Neural cell (in vitro differentiated cells): ENCODE measurements around the gene UNC119B. TPM values are rescaled to one million over a fixed set of nuclear protein-coding genes. Genes with fewer than 3 reads are reported as not detected.

Experiments used
- H2AFZ ChIP-seq: fragments of 200-600, 300-800 bp; sonication (generic), shearing (Covaris generic); 2 replicates; pipeline ENCODE4 v1.6.0; 2014; ENCODE audit warnings: low read depth, mild to moderate bottlenecking, antibody characterized with exemption, low read length, moderate library complexity
- H3F3A ChIP-seq: fragments of 200-600 bp; shearing (Covaris generic); 2 replicates; pipeline ENCODE4 v1.6.1; 2016; ENCODE audit warnings: mild to moderate bottlenecking, moderate library complexity, mixed read lengths, antibody characterized with exemption, low read length; ENCODE audit not compliant: insufficient read depth, poor library complexity, severe bottlenecking
- H3K27ac ChIP-seq: fragments of 200-600, 300-800 bp; sonication (generic), shearing (Covaris generic); 2 replicates; pipeline ENCODE4 v1.5.1; 2014; ENCODE audit warnings: mild to moderate bottlenecking, low read length, moderate library complexity
- H3K27me3 ChIP-seq: fragments of 300-800, 200-600 bp; sonication (generic), shearing (Covaris generic); 2 replicates; pipeline ENCODE4 v1.6.0; 2014; ENCODE audit warnings: mild to moderate bottlenecking, low read depth, low read length, moderate library complexity; ENCODE audit not compliant: insufficient read depth
- H3K36me3 ChIP-seq: fragments of 300-800, 200-600 bp; sonication (generic), shearing (Covaris generic); 2 replicates; pipeline ENCODE4 v1.5.1; 2014; ENCODE audit warnings: mild to moderate bottlenecking, antibody characterized with exemption, low read length, moderate library complexity; ENCODE audit not compliant: insufficient read depth
- H3K4me2 ChIP-seq: fragments of 300-800, 200-600 bp; sonication (generic), shearing (Covaris generic); 2 replicates; pipeline ENCODE4 v1.6.0; 2014; ENCODE audit warnings: mild to moderate bottlenecking, low read length
- H3K4me3 ChIP-seq: fragments of 300-800, 200-600 bp; sonication (generic), shearing (Covaris generic); 2 replicates; pipeline ENCODE4 v1.5.1; 2014; ENCODE audit warnings: mild to moderate bottlenecking, low read length, moderate library complexity
- H3K79me2 ChIP-seq: fragments of 200-600 bp; shearing (Covaris generic); replicated peaks from 2 replicates; pipeline ENCODE4 v1.6.0; 2014; ENCODE audit warnings: mild to moderate bottlenecking, low read length, moderate library complexity; ENCODE audit not compliant: insufficient read depth
- H3K9ac ChIP-seq: fragments of 300-800, 200-600 bp; sonication (generic), shearing (Covaris generic); 2 replicates; pipeline ENCODE4 v1.6.1; 2016; ENCODE audit warnings: mild to moderate bottlenecking, low read length, mixed read lengths
- H3K9me2 ChIP-seq: fragments of 200-600 bp; shearing (Covaris generic); 2 replicates; pipeline ENCODE4 v1.6.1; 2016; ENCODE audit warnings: mild to moderate bottlenecking, low read length, mixed read lengths; ENCODE audit not compliant: insufficient read depth
- H3K9me3 ChIP-seq: fragments of 200-600, 300-800 bp; sonication (generic), shearing (Covaris generic); 2 replicates; pipeline ENCODE4 v1.6.1; 2016; ENCODE audit warnings: mild to moderate bottlenecking, mixed run types, low read length, moderate library complexity, mixed read lengths
- H4K20me1 ChIP-seq: fragments of 200-600 bp; shearing (Covaris generic); 2 replicates; pipeline ENCODE4 v1.6.1; 2016; ENCODE audit warnings: mild to moderate bottlenecking, mixed run types; ENCODE audit not compliant: insufficient read depth
- EP300 ChIP-seq: fragments of 450-650 bp; conservative IDR thresholded peaks from 2 replicates; pipeline ENCODE4 v1.6.1; 2014; ENCODE audit warnings: antibody characterized with exemption, mild to moderate bottlenecking, moderate library complexity; ENCODE audit not compliant: poor library complexity, severe bottlenecking
- EZH2 ChIP-seq: fragments of 200-600, 300-800 bp; shearing (Covaris generic), sonication (generic); IDR thresholded peaks from 2 replicates; pipeline ENCODE4 v1.6.1; 2014; ENCODE audit warnings: antibody characterized with exemption, low read length, borderline replicate concordance, mild to moderate bottlenecking; ENCODE audit not compliant: insufficient read depth, poor library complexity, severe bottlenecking
- MXI1 ChIP-seq: fragments of 450-650 bp; conservative IDR thresholded peaks from 2 replicates; pipeline ENCODE4 v1.6.1; 2014; ENCODE audit warnings: antibody characterized with exemption, mild to moderate bottlenecking; ENCODE audit not compliant: poor library complexity, severe bottlenecking
- POLR2AphosphoS5 ChIP-seq: IDR thresholded peaks from 2 replicates; pipeline ENCODE4 v1.6.1; 2012
- RAD21 ChIP-seq: fragments of 450-650 bp; conservative IDR thresholded peaks from 2 replicates; pipeline ENCODE4 v1.6.1; 2014; ENCODE audit warnings: antibody characterized with exemption, mild to moderate bottlenecking, moderate library complexity
- SMC3 ChIP-seq: fragments of 450-650 bp; conservative IDR thresholded peaks from 2 replicates; pipeline ENCODE4 v1.6.1; 2014; ENCODE audit warnings: antibody characterized with exemption, mild to moderate bottlenecking, moderate library complexity; ENCODE audit not compliant: poor library complexity
- TAF1 ChIP-seq: IDR thresholded peaks from 2 replicates; pipeline ENCODE4 v1.6.1; 2012; ENCODE audit warnings: low read depth
- polyA plus RNA-seq: library from polyadenylated mRNA; depleted of rRNA; stranded (reverse); fragments of >200 nt; gene quantifications from 2 replicates; pipeline ENCODE4 v1.2.3, GENCODE V29; 2014
- TF ChIP-seq, protein P1 (sequence below): IDR thresholded peaks from 2 replicates; pipeline ENCODE4 v1.6.1; 2012; ENCODE audit warnings: borderline replicate concordance
- TF ChIP-seq, protein P2 (sequence below): fragments of 450-650 bp; IDR thresholded peaks from 2 replicates; pipeline ENCODE4 v1.5.1; 2014; ENCODE audit warnings: antibody characterized with exemption, mild to moderate bottlenecking, moderate library complexity; ENCODE audit not compliant: poor library complexity, severe bottlenecking

Gene UNC119B
- polyA plus RNA-seq, 1 donor from 2014 or later: 17.3 TPM

DNA sequence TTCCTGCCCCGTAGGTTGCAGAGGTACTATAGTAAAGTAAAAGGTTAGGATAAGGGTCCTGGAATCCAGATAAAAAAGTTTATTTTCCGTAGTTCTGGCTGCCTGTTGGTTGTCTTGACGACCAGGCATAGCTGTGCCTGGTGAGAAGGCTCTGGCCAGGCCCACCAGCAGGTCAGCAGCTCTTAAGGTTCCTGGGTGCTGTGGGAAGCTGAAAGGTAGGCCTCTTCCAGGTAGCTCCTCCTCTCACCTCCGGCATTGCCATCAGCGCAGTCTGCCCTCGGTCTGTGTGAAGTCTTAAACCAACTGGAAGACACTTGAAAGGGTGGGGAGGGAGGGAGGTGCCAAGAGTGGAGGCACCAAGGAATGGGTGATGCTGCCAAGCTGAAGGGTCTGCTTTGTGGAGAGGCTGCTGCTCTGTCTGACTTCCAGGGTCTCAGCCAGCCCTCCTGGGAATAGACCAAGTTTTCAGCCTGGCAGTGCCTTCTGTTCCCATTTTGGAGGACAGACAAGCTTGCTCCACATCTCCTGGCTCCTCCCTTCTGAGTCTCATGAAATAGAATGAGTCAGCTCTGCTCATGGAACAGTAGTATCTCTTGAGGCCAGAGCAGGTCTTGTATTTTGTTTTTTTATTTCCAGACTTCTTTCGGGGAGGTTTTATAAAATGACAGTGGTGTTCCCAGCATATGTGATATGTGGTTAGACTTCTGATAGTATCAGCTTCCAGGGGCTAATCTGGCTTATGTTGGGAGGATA lies 10.2 kb downstream of the UNC119B start:
- Histone ChIP-seq H3K9me3 (no peaks in the 10 kb centered on the region), H3K36me3 (peaks cover 5% of the 10 kb centered on the region), H3K27me3 (no peaks in the 10 kb centered on the region), H4K20me1 (no peaks in the 10 kb centered on the region), H2AFZ (no peak overlapping the region), H3K9ac (no peak overlapping the region), H3F3A (no peaks in the 10 kb centered on the region), H3K79me2 (no peaks in the 10 kb centered on the region), H3K27ac (no peak overlapping the region), H3K9me2 (no peaks in the 10 kb centered on the region), H3K4me3 (no peak overlapping the region), H3K4me2 (no peak overlapping the region)
- no peak for TF ChIP-seq MXI1
- TF ChIP-seq POLR2AphosphoS5: no peak
- TF ChIP-seq, protein P1, sequence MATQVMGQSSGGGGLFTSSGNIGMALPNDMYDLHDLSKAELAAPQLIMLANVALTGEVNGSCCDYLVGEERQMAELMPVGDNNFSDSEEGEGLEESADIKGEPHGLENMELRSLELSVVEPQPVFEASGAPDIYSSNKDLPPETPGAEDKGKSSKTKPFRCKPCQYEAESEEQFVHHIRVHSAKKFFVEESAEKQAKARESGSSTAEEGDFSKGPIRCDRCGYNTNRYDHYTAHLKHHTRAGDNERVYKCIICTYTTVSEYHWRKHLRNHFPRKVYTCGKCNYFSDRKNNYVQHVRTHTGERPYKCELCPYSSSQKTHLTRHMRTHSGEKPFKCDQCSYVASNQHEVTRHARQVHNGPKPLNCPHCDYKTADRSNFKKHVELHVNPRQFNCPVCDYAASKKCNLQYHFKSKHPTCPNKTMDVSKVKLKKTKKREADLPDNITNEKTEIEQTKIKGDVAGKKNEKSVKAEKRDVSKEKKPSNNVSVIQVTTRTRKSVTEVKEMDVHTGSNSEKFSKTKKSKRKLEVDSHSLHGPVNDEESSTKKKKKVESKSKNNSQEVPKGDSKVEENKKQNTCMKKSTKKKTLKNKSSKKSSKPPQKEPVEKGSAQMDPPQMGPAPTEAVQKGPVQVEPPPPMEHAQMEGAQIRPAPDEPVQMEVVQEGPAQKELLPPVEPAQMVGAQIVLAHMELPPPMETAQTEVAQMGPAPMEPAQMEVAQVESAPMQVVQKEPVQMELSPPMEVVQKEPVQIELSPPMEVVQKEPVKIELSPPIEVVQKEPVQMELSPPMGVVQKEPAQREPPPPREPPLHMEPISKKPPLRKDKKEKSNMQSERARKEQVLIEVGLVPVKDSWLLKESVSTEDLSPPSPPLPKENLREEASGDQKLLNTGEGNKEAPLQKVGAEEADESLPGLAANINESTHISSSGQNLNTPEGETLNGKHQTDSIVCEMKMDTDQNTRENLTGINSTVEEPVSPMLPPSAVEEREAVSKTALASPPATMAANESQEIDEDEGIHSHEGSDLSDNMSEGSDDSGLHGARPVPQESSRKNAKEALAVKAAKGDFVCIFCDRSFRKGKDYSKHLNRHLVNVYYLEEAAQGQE: no peak
- TF ChIP-seq TAF1: no peak

DNA sequence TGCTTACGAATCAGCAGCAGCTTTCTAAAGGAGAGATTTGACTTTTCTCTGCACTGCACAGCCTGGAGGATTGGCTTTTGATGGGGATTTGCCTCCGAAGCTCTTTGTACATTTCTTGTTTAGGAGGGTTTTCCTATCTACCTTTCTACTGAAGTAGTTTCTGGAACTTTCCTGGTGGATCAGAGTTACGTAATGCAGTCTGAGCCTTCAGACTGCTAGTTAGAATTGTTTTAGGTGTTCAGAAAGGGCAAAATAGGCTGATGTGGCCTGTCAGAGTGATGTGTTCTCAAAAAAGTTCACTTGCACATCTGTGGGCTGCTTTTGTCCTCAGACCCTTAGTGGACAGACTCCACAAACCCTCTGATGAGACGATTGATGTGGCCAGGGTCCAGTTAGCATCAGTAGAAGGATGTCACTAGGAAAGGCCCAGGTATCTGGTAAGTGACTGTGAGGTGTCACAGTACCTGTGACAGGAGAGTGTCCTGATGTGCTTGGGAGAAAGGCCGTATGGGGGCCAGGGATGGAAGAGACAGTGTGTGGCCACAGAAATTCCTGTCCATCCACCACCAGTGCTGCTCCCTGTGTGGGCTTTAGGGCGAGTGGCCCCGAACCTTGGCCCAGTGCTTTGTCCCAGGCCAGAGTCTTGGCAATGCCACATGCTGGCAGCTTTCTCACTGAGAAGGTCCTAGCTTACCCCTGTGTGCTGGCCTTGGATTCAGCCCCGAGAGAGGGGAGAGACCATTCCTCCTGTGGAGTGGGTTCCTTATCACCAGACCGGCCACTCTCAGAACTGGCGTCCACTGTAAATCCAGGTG lies 10.9 kb downstream of the UNC119B start:
- Histone ChIP-seq H4K20me1 (no peaks in the 10 kb centered on the region), H3K79me2 (no peaks in the 10 kb centered on the region), H3K27me3 (no peaks in the 10 kb centered on the region), H2AFZ (no peak overlapping the region), H3K36me3 (peaks cover 5% of the 10 kb centered on the region), H3K4me3 (no peak overlapping the region), H3K9ac (no peak overlapping the region), H3K9me3 (no peaks in the 10 kb centered on the region), H3K9me2 (no peaks in the 10 kb centered on the region), H3K4me2 (no peak overlapping the region), H3K27ac (no peak overlapping the region), H3F3A (no peaks in the 10 kb centered on the region)
- TF ChIP-seq EZH2: no peak
- no peak for TF ChIP-seq POLR2AphosphoS5
- no peak for TF ChIP-seq TAF1

DNA sequence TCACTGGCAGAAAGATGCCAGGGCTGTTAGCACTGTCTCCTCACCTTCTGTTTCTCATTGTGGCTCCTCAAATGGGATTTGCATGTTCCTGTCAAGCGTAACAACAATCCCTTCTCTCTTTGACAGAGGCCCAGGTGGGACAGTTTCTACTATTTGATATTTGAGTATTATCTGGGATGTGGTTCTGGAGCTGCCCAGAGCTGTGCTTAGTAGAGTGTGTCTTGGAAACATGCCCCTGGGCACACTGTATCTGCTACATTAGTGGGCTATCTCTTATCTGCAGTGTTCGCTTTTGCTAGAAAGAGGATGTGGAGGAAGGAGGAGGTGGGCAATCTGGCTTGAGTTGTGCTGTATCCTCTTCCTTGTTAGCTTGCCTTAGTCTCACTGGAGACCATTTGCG lies 11.6 kb downstream of the UNC119B start:
- no peak overlapping the region for H3K27ac ChIP-seq

More for the DNA sequence above, 11.6 kb downstream of the UNC119B start:
- no peaks in the 10 kb centered on the region for H3F3A ChIP-seq
- no peak overlapping the region for H2AFZ ChIP-seq
- TF ChIP-seq POLR2AphosphoS5 (no peak), RAD21 (no peak), EP300 (no peak), MXI1 (no peak), TAF1 (no peak), EZH2 (no peak), SMC3 (no peak)
- TF ChIP-seq, protein P2, sequence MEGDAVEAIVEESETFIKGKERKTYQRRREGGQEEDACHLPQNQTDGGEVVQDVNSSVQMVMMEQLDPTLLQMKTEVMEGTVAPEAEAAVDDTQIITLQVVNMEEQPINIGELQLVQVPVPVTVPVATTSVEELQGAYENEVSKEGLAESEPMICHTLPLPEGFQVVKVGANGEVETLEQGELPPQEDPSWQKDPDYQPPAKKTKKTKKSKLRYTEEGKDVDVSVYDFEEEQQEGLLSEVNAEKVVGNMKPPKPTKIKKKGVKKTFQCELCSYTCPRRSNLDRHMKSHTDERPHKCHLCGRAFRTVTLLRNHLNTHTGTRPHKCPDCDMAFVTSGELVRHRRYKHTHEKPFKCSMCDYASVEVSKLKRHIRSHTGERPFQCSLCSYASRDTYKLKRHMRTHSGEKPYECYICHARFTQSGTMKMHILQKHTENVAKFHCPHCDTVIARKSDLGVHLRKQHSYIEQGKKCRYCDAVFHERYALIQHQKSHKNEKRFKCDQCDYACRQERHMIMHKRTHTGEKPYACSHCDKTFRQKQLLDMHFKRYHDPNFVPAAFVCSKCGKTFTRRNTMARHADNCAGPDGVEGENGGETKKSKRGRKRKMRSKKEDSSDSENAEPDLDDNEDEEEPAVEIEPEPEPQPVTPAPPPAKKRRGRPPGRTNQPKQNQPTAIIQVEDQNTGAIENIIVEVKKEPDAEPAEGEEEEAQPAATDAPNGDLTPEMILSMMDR: no peak
- TF ChIP-seq, protein P1: no peak
- H3K36me3 ChIP-seq: peaks cover 5% of the 10 kb centered on the region
- no peaks in the 10 kb centered on the region for H3K9me3 ChIP-seq
- no peaks in the 10 kb centered on the region for H3K9me2 ChIP-seq
- H4K20me1 ChIP-seq: no peaks in the 10 kb centered on the region
- no peak overlapping the region for H3K4me3 ChIP-seq
- no peak overlapping the region for H3K4me2 ChIP-seq
- H3K27me3 ChIP-seq: no peaks in the 10 kb centered on the region
- H3K79me2 ChIP-seq: no peaks in the 10 kb centered on the region
- no peak overlapping the region for H3K9ac ChIP-seq
